WTC11 (cell line): ENCODE results near the gene KCNMB4. TPM values are rescaled to one million over a fixed set of nuclear protein-coding genes. Genes with fewer than 3 reads are reported as not detected.
"Not testable (repeated sequence)": the region's sequence is repeated elsewhere in the genome, so short reads cannot be mapped to it uniquely, and the experiment has no call there.

Source experiments
- ATAC-seq: fragments of 200-7000 bp; cut with Tn5 transposase; 2 replicates; pipeline ENCODE4 v1.10.0; 2021; ENCODE audit warnings: mild to moderate bottlenecking, moderate library complexity
- CTCF ChIA-PET: fragments of 300-600 bp; sonication (Branson Sonifier 250); formaldehyde crosslinking; loops from one replicate; lab custom pipeline; 2021; ENCODE audit warnings: antibody characterized with exemption; lab: Charles Lee
- POLR2A ChIA-PET: fragments of 350-600 bp; sonication (Branson Sonifier 250); formaldehyde crosslinking; loops from one replicate; lab custom pipeline; 2021; ENCODE audit warnings: antibody characterized with exemption; lab: Charles Lee
- DNase-seq: peaks from one replicate; pipeline ENCODE4 v3.0.0; 2021; ENCODE audit warnings: low spot score
- H3K27ac Mint-ChIP-seq: 2 replicates; pipeline ENCODE4 v1.8.0; 2021; ENCODE audit warnings: mixed read lengths
- H3K27me3 Mint-ChIP-seq: 2 replicates; pipeline ENCODE4 v1.8.0; 2021; ENCODE audit warnings: low read depth, mild to moderate bottlenecking, moderate library complexity, mixed read lengths
- H3K36me3 Mint-ChIP-seq: 2 replicates; pipeline ENCODE4 v1.8.0; 2021; ENCODE audit warnings: mixed read lengths
- H3K4me1 Mint-ChIP-seq: 2 replicates; pipeline ENCODE4 v1.8.0; 2022; ENCODE audit warnings: mixed read lengths
- H3K4me3 Mint-ChIP-seq: 2 replicates; pipeline ENCODE4 v1.8.0; 2021; ENCODE audit warnings: mild to moderate bottlenecking, moderate library complexity, mixed read lengths
- H3K9me3 Mint-ChIP-seq: 2 replicates; pipeline ENCODE4 v1.8.0; 2021; ENCODE audit warnings: mixed read lengths
- EMX1 ChIP-seq: fragments of 250-450 bp; sonication (Bioruptor Pico); IDR thresholded peaks from 2 replicates; pipeline ENCODE4 v1.8.0; 2021; ENCODE audit warnings: mild to moderate bottlenecking
- GRHL2 ChIP-seq: fragments of 250-450 bp; sonication (Bioruptor Pico); IDR thresholded peaks from 2 replicates; pipeline ENCODE4 v1.8.0; 2022; ENCODE audit warnings: mild to moderate bottlenecking, moderate library complexity; ENCODE audit not compliant: insufficient replicate concordance, severe bottlenecking
- MXD4 ChIP-seq: fragments of 250-450 bp; sonication (Bioruptor Pico); IDR thresholded peaks from 2 replicates; pipeline ENCODE4 v1.8.0; 2021; ENCODE audit warnings: mild to moderate bottlenecking, moderate library complexity, borderline replicate concordance
- RELA ChIP-seq: sonication (generic); formaldehyde crosslinking; IDR thresholded peaks from 2 replicates; pipeline ENCODE4 v1.8.1; 2022; ENCODE audit warnings: missing genetic modification reagents, mild to moderate bottlenecking, borderline replicate concordance
- ZNF121 ChIP-seq: sonication (generic); formaldehyde crosslinking; IDR thresholded peaks from 2 replicates; pipeline ENCODE4 v1.8.0; 2023; ENCODE audit warnings: missing genetic modification reagents
- total RNA-seq: library from RNA; stranded (reverse); gene quantifications from 3 replicates; pipeline ENCODE4 v1.2.3, GENCODE V29; 2021
- TF ChIP-seq, protein P1 (sequence below): sonication (generic); formaldehyde crosslinking; IDR thresholded peaks from 2 replicates; pipeline ENCODE4 v1.8.0; 2022; ENCODE audit warnings: missing genetic modification reagents
- TF ChIP-seq, protein P2 (sequence below): fragments of 250-450 bp; sonication (Bioruptor Pico); IDR thresholded peaks from 2 replicates; pipeline ENCODE4 v1.9.0; 2021; ENCODE audit warnings: mild to moderate bottlenecking, borderline replicate concordance
- TF ChIP-seq, protein P3 (sequence below): sonication (generic); formaldehyde crosslinking; conservative IDR thresholded peaks from 2 replicates; pipeline ENCODE4 v1.8.1; 2023; ENCODE audit warnings: mild to moderate bottlenecking, low read depth, missing genetic modification reagents, moderate library complexity
- TF ChIP-seq, protein P4 (sequence below): sonication (generic); formaldehyde crosslinking; IDR thresholded peaks from 2 replicates; pipeline ENCODE4 v1.8.1; 2023; ENCODE audit warnings: mild to moderate bottlenecking, missing genetic modification reagents, moderate library complexity
- TF ChIP-seq, protein P5 (sequence below): sonication (generic); formaldehyde crosslinking; IDR thresholded peaks from 2 replicates; pipeline ENCODE4 v1.8.1; 2023; ENCODE audit warnings: mild to moderate bottlenecking, missing genetic modification reagents, borderline replicate concordance
- TF ChIP-seq, protein P6 (sequence below): fragments of 250-450 bp; sonication (Bioruptor Pico); IDR thresholded peaks from 2 replicates; pipeline ENCODE4 v2.1.2; 2022; ENCODE audit warnings: mild to moderate bottlenecking, moderate library complexity

KCNMB4 gene
- total RNA-seq, 1 experiment from 2014 or later: 23.3 TPM

DNA sequence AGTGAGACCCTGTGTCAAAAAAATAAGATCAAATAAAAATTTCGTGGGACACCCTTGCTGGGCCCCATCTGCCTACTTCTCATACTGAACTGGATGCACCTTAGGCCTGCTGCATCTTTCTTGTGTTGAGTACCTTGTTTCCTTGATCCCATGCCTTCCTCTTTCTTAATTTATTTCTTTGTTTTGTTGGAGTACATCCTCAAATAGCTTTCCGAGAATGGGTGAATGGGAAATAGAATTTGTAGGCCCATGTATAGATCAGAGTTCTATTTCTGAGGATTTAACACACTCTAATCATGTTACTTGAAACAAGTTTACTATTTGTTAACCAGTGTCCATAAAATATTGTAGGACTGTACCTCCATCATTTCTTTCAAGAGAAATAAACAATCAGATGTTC, 23.6 kb downstream of the KCNMB4 start (continued):
- no peak for TF ChIP-seq ZNF121 (CRISPR knock-in tag)

DNA sequence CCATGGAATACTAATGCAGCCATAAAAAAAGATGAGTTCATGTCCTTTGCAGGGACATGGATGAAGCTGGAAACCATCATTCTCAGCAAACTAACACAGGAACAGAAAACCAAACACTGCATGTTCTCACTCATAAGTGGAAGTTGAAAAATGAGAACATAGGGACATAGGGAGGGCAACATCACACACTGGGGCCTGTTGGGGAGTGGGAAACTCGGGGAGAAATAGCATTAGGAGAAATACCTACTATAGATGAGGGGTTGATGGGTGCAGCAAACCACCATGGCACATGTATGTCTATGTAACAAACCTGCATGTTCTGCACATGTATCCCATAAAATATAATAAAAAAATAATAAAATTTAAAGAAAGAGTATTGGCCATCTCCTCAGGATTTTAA, 26.5 kb downstream of the KCNMB4 start:
- CTCF ChIA-PET, POLR2A ChIA-PET, H3K27ac Mint-ChIP-seq, DNase-seq, H3K4me3 Mint-ChIP-seq, H3K27me3 Mint-ChIP-seq, ATAC-seq: not testable (repeated sequence)
- Mint-ChIP-seq H3K4me1 (peaks cover 11% of the 10 kb centered on the region), H3K9me3 (peaks cover 12% of the 10 kb centered on the region), H3K36me3 (peaks cover 35% of the 10 kb centered on the region)

DNA sequence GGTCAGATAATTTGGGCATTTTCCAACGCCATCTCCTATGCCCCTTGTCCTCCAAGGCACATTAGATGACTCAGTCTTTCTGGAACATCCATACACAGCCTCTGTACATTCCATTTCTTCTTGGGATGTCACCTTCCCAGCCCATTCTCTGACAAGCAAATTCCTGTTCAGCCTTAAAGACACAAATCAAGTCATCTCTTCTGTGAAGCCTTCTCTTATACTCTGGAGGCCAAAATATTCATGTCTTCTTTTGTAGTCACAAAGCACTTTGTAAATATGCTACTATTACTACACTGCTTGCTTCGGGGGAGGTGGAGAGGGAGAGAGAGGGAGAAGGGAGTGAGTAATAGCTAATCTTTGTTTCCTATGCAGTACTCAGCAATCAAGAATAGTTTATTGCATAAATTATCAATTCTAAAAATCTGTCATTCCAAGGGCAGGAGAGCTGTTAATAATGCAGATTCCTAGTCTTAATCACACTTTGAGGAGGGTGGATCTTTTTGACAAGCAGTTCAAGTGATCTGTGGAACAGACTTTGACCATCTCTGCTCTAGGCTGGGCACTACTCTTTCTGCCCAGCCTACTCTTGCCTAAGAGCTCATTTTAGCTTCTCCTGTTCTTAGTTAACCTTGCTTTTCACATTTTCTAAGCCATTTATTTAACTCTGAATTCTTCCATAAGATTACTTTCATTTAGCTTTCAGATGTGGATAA, 27.9 kb downstream of the KCNMB4 start:
- Mint-ChIP-seq H3K4me1 (peaks cover 8% of the 10 kb centered on the region), H3K4me3 (no peak overlapping the region), H3K27me3 (no peaks in the 10 kb centered on the region), H3K27ac (no peak overlapping the region), H3K9me3 (peaks cover 8% of the 10 kb centered on the region), H3K36me3 (peaks cover 25% of the 10 kb centered on the region)
- TF ChIP-seq, protein P1, sequence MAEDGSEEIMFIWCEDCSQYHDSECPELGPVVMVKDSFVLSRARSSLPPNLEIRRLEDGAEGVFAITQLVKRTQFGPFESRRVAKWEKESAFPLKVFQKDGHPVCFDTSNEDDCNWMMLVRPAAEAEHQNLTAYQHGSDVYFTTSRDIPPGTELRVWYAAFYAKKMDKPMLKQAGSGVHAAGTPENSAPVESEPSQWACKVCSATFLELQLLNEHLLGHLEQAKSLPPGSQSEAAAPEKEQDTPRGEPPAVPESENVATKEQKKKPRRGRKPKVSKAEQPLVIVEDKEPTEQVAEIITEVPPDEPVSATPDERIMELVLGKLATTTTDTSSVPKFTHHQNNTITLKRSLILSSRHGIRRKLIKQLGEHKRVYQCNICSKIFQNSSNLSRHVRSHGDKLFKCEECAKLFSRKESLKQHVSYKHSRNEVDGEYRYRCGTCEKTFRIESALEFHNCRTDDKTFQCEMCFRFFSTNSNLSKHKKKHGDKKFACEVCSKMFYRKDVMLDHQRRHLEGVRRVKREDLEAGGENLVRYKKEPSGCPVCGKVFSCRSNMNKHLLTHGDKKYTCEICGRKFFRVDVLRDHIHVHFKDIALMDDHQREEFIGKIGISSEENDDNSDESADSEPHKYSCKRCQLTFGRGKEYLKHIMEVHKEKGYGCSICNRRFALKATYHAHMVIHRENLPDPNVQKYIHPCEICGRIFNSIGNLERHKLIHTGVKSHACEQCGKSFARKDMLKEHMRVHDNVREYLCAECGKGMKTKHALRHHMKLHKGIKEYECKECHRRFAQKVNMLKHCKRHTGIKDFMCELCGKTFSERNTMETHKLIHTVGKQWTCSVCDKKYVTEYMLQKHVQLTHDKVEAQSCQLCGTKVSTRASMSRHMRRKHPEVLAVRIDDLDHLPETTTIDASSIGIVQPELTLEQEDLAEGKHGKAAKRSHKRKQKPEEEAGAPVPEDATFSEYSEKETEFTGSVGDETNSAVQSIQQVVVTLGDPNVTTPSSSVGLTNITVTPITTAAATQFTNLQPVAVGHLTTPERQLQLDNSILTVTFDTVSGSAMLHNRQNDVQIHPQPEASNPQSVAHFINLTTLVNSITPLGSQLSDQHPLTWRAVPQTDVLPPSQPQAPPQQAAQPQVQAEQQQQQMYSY (CRISPR knock-in tag): no peak
- TF ChIP-seq, protein P2, sequence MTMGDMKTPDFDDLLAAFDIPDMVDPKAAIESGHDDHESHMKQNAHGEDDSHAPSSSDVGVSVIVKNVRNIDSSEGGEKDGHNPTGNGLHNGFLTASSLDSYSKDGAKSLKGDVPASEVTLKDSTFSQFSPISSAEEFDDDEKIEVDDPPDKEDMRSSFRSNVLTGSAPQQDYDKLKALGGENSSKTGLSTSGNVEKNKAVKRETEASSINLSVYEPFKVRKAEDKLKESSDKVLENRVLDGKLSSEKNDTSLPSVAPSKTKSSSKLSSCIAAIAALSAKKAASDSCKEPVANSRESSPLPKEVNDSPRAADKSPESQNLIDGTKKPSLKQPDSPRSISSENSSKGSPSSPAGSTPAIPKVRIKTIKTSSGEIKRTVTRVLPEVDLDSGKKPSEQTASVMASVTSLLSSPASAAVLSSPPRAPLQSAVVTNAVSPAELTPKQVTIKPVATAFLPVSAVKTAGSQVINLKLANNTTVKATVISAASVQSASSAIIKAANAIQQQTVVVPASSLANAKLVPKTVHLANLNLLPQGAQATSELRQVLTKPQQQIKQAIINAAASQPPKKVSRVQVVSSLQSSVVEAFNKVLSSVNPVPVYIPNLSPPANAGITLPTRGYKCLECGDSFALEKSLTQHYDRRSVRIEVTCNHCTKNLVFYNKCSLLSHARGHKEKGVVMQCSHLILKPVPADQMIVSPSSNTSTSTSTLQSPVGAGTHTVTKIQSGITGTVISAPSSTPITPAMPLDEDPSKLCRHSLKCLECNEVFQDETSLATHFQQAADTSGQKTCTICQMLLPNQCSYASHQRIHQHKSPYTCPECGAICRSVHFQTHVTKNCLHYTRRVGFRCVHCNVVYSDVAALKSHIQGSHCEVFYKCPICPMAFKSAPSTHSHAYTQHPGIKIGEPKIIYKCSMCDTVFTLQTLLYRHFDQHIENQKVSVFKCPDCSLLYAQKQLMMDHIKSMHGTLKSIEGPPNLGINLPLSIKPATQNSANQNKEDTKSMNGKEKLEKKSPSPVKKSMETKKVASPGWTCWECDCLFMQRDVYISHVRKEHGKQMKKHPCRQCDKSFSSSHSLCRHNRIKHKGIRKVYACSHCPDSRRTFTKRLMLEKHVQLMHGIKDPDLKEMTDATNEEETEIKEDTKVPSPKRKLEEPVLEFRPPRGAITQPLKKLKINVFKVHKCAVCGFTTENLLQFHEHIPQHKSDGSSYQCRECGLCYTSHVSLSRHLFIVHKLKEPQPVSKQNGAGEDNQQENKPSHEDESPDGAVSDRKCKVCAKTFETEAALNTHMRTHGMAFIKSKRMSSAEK (CRISPR knock-in tag): no peak
- no peak for TF ChIP-seq RELA (CRISPR knock-in tag)
- no peak for TF ChIP-seq EMX1
- TF ChIP-seq, protein P3, sequence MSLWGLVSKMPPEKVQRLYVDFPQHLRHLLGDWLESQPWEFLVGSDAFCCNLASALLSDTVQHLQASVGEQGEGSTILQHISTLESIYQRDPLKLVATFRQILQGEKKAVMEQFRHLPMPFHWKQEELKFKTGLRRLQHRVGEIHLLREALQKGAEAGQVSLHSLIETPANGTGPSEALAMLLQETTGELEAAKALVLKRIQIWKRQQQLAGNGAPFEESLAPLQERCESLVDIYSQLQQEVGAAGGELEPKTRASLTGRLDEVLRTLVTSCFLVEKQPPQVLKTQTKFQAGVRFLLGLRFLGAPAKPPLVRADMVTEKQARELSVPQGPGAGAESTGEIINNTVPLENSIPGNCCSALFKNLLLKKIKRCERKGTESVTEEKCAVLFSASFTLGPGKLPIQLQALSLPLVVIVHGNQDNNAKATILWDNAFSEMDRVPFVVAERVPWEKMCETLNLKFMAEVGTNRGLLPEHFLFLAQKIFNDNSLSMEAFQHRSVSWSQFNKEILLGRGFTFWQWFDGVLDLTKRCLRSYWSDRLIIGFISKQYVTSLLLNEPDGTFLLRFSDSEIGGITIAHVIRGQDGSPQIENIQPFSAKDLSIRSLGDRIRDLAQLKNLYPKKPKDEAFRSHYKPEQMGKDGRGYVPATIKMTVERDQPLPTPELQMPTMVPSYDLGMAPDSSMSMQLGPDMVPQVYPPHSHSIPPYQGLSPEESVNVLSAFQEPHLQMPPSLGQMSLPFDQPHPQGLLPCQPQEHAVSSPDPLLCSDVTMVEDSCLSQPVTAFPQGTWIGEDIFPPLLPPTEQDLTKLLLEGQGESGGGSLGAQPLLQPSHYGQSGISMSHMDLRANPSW (CRISPR knock-in tag): no peak
- TF ChIP-seq, protein P4, sequence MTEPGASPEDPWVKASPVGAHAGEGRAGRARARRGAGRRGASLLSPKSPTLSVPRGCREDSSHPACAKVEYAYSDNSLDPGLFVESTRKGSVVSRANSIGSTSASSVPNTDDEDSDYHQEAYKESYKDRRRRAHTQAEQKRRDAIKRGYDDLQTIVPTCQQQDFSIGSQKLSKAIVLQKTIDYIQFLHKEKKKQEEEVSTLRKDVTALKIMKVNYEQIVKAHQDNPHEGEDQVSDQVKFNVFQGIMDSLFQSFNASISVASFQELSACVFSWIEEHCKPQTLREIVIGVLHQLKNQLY (CRISPR knock-in tag): no peak
- TF ChIP-seq, protein P5, sequence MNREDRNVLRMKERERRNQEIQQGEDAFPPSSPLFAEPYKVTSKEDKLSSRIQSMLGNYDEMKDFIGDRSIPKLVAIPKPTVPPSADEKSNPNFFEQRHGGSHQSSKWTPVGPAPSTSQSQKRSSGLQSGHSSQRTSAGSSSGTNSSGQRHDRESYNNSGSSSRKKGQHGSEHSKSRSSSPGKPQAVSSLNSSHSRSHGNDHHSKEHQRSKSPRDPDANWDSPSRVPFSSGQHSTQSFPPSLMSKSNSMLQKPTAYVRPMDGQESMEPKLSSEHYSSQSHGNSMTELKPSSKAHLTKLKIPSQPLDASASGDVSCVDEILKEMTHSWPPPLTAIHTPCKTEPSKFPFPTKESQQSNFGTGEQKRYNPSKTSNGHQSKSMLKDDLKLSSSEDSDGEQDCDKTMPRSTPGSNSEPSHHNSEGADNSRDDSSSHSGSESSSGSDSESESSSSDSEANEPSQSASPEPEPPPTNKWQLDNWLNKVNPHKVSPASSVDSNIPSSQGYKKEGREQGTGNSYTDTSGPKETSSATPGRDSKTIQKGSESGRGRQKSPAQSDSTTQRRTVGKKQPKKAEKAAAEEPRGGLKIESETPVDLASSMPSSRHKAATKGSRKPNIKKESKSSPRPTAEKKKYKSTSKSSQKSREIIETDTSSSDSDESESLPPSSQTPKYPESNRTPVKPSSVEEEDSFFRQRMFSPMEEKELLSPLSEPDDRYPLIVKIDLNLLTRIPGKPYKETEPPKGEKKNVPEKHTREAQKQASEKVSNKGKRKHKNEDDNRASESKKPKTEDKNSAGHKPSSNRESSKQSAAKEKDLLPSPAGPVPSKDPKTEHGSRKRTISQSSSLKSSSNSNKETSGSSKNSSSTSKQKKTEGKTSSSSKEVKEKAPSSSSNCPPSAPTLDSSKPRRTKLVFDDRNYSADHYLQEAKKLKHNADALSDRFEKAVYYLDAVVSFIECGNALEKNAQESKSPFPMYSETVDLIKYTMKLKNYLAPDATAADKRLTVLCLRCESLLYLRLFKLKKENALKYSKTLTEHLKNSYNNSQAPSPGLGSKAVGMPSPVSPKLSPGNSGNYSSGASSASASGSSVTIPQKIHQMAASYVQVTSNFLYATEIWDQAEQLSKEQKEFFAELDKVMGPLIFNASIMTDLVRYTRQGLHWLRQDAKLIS: no peak
- TF ChIP-seq GRHL2 (CRISPR knock-in tag): no peak
- TF ChIP-seq, protein P6, sequence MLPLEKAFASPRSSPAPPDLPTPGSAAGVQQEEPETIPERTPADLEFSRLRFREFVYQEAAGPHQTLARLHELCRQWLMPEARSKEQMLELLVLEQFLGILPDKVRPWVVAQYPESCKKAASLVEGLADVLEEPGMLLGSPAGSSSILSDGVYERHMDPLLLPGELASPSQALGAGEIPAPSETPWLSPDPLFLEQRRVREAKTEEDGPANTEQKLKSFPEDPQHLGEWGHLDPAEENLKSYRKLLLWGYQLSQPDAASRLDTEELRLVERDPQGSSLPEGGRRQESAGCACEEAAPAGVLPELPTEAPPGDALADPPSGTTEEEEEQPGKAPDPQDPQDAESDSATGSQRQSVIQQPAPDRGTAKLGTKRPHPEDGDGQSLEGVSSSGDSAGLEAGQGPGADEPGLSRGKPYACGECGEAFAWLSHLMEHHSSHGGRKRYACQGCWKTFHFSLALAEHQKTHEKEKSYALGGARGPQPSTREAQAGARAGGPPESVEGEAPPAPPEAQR (CRISPR knock-in tag): no peak
- no peak for TF ChIP-seq MXD4 (CRISPR knock-in tag)
- DNase-seq (no peak), ATAC-seq (no peak)
- POLR2A ChIA-PET: no interaction called here
- CTCF ChIA-PET: interaction anchor here (0.6 to 1.0 kb wide), 2 partner anchors 312 to 493 kb away, joined by 3 to 4 read pairs; no protein-coding TSS in a partner anchor
